LNCAP (cell line): Measurements from ENCODE around the gene CSHL1.

ENCODE experiments used
- CTCF ChIP-seq: fragments of 450-650 bp; IDR thresholded peaks from 2 replicates; pipeline ENCODE4 v1.5.1; 2017; ENCODE audit warnings: mild to moderate bottlenecking

Gene CSHL1

GRCh38 chr17:63939401-63939800 lies 28.3 kb upstream of the CSHL1 start:
- no peak for TF ChIP-seq CTCF

GRCh38 chr17:63937920-63938319 lies 26.9 kb upstream of the CSHL1 start:
- no peak for TF ChIP-seq CTCF

GRCh38 chr17:63937319-63937718 lies 26.3 kb upstream of the CSHL1 start:
- no peak for TF ChIP-seq CTCF

GRCh38 chr17:63934183-63935112 lies 23.4 kb upstream of the CSHL1 start:
- no peak for TF ChIP-seq CTCF

- no peak for TF ChIP-seq CTCF
Observed at GRCh38 chr17:63933598-63933997, 22.5 kb upstream of the CSHL1 start.

- no peak for TF ChIP-seq CTCF
Observed at GRCh38 chr17:63932721-63933120, 21.7 kb upstream of the CSHL1 start.

- no peak for TF ChIP-seq CTCF
Observed at GRCh38 chr17:63931981-63932561, 21.0 kb upstream of the CSHL1 start, which contains the start of gene CD79B. TSS of gene CD79B (minus strand) at chr17:63932331. CDS start at chr17:63932261, 70 bp downstream.
